OCI-M2 (cell line): ENCODE measurements around the gene OTOP1.
"Not testable (repeated sequence)": the region's sequence is repeated elsewhere in the genome, so short reads cannot be mapped to it uniquely, and the experiment has no call there.

Source experiments
- DNase-seq: peaks from one replicate; lab custom pipeline; 2025; ENCODE audit not compliant: unreplicated experiment; lab: John Stamatoyannopoulos, UW

Gene OTOP1

GRCh38 chr4:4226606-4227438 is at the start of gene OTOP1:
Gene OTOP1 (minus strand): TSS chr4:4226929. CDS start chr4:4226864, 65 bp downstream.
- DNase-seq = no peak

GRCh38 chr4:4274226-4274625 is 47.5 kb upstream of the OTOP1 start:
- no peak for DNase-seq

- DNase-seq = no peak
Measured at GRCh38 chr4:4271912-4272311, 45.2 kb upstream of the OTOP1 start.

GRCh38 chr4:4270529-4270928 is 43.8 kb upstream of the OTOP1 start:
- no peak for DNase-seq

- DNase-seq = no peak
Measured at GRCh38 chr4:4269856-4270255, 43.1 kb upstream of the OTOP1 start.

- no peak for DNase-seq
Measured at GRCh38 chr4:4269331-4269731, 42.6 kb upstream of the OTOP1 start.

- no peak for DNase-seq
Measured at GRCh38 chr4:4268776-4269175, 42.0 kb upstream of the OTOP1 start.

- DNase-seq = no peak
Measured at GRCh38 chr4:4267981-4268380, 41.3 kb upstream of the OTOP1 start.

GRCh38 chr4:4260185-4260751 is 33.5 kb upstream of the OTOP1 start:
- DNase-seq = no peak

GRCh38 chr4:4259484-4260100 is 32.9 kb upstream of the OTOP1 start:
- no peak for DNase-seq

- not testable (repeated sequence) for DNase-seq
Measured at GRCh38 chr4:4257705-4258104, 31.0 kb upstream of the OTOP1 start.

- DNase-seq = no peak
Measured at GRCh38 chr4:4256799-4257198, 30.1 kb upstream of the OTOP1 start.

- no peak for DNase-seq
Measured at GRCh38 chr4:4254666-4255065, 27.9 kb upstream of the OTOP1 start.

GRCh38 chr4:4254199-4254598 is 27.5 kb upstream of the OTOP1 start:
- no peak for DNase-seq

GRCh38 chr4:4249866-4250265 is 23.1 kb upstream of the OTOP1 start:
- DNase-seq = no peak

GRCh38 chr4:4249342-4249741 is 22.6 kb upstream of the OTOP1 start:
- not testable (repeated sequence) for DNase-seq

GRCh38 chr4:4248885-4249203 is 22.1 kb upstream of the OTOP1 start:
- no peak for DNase-seq

- DNase-seq = no peak
Measured at GRCh38 chr4:4248029-4248884, 21.5 kb upstream of the OTOP1 start, which contains the start of gene TMEM128. Gene TMEM128 (minus strand): TSS chr4:4248223. CDS start chr4:4248202, 21 bp downstream.

- DNase-seq = no peak
Measured at GRCh38 chr4:4247696-4248028, 20.9 kb upstream of the OTOP1 start.

GRCh38 chr4:4245172-4245571 is 18.4 kb upstream of the OTOP1 start:
- no peak for DNase-seq

- not testable (repeated sequence) for DNase-seq
Measured at GRCh38 chr4:4239551-4239950, 12.8 kb upstream of the OTOP1 start.
